Measurements from ENCODE around the gene MAB21L3.

The MAB21L3 gene

DNA sequence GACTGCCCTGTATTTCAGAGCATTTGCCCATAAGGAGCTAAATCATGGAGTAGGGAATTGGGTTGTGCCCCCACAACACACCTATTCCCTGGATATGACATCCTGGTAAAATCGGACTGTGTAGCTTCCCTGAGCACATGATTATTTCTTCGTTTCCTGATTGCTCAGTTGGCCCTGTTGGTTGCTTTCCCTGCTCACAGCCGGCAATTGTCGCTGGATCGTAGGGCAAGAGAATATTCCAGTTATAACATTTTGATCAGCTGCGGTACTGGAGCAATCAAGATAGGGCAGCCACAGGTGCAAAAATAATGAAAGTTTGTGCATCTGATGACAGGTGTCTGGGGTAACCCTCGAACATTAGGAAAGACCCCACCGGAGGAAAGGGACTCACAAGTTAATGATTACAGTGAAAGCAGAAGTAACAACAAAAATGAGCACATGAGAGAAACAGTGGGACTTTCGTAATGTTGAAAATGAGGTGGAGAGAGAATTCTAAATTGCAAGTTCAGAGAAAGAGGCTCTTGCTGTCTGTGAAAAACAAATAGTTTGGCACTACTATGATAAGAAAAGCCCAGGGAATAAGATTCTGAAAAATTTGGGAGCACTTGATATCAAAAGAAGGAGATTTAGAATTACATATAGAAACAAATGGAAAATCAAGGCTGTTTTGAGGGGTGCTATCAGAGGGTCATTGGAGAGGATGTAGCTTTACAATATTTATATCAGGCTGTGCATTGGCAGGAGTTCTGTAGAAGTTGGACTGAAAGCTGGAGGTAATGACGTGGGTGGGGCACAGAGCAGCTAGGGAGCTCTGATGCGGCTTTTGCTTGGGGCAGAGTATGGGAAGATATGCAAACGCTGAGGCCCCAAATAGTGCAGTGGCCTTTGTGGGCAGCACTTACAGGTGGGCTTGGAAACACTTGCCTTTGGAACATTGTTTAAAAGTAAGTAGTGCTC is at the start of gene MAB21L3:
TSS of gene MAB21L3 (plus strand) at position 833 of the 957 bp plus-strand sequence. CDS start 1,217 bp downstream, outside the sequence.
- no peak for DNase-seq

DNA sequence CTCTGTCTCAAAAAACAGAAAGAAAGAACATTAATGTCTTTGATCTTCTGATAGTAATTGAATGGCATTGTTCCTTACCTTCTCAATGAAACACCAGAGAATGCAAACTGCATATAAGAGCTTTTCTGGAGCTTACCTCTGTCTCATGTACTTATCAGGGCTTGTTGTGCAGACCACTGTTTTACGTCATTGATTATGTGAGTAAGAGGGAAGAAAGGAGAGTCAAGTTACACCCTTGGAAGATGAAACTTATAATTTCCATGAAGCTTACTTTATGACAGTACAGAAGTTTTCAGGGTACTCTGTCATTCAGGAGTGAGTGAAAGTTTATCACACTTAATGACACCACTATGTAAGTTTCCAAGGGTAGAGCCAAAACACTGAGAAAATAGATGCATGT is 49.0 kb upstream of the MAB21L3 start:
- DNase-seq = no peak

DNA sequence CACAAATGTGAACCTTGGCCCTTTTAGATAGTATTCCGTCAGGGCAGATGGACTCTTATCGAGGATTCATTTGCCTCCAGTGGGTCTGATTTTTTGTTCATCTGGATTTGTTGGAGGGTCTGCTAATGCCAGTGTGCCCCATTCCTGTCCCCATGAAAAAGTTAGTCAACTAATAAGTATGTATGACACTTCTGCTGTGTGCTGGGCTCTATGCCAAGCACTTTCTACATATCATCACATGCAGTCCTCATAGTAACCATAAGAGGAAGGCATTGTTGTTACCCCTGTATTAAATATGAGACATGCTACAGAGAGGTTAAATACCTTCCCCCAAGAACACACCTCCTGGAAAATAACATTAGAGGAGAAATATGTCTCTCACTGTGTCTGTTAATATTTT is 46.6 kb upstream of the MAB21L3 start:
- DNase-seq = no peak

DNA sequence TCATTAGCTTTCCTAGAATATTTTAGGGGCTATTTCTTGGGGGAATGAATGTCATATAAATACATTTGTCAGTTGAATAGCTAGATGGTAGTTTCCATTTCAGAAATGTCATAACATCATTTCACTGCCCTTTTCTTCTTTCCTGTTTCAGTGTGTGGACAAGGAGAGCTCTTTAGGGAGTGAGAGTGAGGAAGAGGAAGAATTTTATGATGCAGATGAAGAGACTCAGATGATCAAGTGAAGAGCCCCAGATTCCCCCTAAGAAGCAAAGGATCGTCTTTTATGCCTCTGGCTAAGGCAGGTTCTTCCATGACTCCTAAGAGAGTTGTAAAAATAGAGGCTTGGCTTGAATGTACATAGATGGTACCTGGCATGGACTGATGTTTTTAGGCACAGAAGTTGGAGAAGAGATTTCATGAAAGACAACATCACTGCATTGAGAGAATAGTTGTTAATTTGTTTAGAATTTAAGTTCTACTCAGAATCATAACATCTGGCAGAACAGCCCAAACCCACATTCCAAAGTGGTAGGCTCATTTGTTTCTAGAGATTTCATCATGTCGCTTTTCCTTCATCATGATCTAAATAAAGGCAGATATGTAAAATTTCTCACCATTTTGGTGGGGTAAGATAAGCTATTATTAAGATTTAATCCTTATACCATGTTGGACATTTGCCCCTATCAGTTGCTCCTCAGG is 44.2 kb upstream of the MAB21L3 start:
- no peak for DNase-seq

DNA sequence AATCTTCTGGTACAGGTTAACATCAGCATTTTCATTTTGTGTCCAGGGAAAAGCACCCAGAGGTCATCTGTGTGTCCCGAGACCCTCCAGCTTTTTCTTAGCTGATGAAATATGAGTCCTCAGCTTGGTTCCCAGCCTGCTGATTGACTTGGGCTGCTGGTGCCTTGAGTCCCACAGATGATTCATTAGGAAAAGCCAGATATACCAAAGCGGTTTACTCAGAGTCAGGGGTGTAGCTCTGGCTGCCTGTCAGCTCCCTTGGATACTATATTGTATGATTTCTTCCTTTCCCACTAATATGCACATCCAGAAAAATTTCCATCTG is 43.7 kb upstream of the MAB21L3 start:
- no peak for DNase-seq

DNA sequence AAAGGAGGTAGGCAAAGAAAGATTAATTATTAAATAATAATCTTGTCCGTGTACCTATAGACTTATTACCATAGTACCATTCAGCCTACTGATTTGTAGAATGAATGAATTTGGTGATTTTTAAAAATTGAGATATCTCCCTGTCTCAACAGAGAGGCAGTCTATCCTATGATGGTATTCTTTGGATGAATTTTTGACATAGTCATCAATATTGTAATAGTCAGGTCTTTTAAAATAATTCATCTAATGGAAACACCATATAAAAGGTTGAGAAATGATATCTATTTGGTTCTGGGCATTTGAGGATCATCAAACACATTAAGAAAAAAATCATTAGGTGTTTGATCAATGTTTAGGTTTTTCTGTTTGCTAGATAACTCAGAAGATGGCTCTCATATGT is 35.6 kb upstream of the MAB21L3 start:
- no peak for DNase-seq

DNA sequence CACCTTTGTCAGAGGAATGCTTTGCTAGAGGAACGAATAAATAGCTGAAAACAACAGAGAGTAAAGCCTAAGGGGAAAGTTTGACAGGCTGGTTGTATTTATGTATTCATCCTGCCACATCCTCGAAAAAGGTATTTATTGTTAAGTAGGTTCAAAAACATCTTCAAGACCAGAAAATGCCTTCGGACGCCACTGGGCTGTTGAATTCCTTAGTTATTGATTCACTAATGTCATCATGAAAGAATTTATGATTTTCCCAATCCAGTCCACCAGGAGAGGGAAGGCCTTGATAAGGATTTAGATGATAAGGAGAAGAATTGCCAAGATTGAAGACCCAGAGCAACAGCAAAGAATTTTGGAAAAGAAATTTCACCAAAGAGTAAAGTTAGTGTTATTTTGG is 35.2 kb upstream of the MAB21L3 start:
- DNase-seq = no peak

DNA sequence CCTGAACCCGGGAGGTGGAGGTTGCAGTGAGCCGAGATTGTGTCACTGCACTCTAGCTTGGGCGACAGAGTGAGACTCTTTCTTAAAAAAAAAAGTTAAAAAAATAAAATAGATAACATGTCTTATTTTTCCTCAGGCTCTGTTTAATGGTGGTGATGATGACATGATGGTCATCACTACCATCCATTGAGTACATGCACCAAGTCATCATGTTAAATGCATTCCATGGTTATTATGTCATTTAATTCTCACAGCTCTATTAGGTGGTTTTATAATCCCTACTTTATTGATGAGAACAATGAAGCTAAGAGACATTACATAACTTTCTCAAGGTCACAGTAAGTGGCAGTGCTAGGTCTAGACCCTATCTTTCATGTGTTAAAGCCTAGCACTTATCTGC is 34.4 kb upstream of the MAB21L3 start:
- DNase-seq = no peak

DNA sequence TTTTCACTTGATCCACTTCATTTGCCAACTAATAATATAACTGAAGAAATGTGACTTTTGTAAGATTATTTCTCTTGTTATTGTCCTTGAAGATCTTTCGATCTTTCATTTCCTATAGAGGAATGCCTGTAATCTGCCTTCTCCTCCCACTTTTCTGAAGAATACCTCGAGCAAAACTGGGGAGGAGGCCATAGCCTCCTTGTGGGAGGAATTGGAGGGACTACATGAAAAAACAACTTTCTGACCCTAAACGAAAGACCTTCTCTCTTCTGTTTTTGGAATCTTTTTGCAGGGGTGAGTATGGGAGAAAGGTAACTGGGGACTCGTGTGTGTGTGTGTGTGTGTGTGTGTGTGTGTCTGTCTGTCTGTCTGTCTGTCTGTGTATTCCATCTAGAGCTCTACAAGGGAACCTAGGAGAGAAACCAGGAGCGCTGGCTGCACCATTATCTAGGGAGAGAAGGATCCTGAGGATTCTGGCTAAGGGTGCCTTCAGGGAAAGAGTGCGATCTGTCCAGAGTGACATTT is 32.4 kb upstream of the MAB21L3 start:
- DNase-seq = no peak

DNA sequence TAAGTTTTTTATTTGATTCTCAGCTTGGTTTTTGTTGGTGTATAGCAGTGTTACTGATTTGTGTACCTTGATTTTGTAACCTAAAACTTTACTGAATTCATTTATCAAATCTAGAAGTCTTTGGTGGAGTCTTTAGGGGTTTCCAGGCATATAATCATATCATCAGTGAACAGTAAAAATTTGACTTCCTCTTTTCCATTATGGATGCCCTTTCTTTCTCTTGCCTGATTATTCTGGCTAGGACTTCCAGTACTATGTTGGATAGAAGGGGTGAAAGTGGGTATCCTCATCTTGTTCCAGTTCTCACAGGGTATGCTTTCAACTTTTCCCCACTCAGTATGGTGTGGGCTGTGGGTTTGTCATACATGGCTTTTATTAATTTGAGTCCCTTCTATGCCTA is 23.6 kb upstream of the MAB21L3 start:
- no peak for DNase-seq

DNA sequence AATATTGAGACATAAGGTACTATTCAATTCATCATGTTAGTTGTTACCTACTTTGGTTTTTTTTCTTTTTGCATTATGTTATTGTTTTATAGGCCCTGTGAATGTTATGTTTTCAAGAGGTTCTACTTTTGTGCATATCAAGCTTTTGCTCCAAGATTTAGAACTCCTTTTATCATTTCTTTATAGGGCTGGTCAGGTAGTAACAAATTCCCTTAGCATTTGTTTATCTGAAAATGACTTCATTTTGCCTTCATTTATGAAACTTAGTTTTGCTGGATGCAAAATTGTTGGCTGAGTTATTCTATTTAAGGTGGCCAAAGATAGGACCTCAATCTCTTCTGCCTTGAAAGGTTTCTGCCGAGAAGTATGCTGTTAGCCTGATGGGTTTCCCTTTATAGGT is 21.3 kb upstream of the MAB21L3 start:
- no peak for DNase-seq

DNA sequence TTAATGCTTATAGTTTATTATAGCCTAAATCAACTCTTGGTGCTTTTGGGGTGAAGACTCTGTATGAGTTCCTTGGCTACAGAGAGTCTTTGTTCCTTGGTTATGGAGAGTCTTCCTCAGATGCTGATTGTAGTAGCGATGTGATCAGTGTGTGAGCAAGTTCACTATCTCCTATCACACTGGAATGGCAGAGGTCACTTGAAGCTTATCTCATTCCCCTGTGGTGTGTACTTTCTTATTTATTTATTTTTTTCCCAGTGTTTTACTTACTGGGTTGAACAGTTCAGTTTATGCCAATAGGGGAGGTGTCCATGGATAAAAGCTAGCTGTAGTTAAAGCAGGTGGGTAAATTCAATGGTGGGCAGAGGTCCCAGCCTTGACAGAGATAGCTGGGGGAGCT is 20.1 kb upstream of the MAB21L3 start:
- DNase-seq = no peak

DNA sequence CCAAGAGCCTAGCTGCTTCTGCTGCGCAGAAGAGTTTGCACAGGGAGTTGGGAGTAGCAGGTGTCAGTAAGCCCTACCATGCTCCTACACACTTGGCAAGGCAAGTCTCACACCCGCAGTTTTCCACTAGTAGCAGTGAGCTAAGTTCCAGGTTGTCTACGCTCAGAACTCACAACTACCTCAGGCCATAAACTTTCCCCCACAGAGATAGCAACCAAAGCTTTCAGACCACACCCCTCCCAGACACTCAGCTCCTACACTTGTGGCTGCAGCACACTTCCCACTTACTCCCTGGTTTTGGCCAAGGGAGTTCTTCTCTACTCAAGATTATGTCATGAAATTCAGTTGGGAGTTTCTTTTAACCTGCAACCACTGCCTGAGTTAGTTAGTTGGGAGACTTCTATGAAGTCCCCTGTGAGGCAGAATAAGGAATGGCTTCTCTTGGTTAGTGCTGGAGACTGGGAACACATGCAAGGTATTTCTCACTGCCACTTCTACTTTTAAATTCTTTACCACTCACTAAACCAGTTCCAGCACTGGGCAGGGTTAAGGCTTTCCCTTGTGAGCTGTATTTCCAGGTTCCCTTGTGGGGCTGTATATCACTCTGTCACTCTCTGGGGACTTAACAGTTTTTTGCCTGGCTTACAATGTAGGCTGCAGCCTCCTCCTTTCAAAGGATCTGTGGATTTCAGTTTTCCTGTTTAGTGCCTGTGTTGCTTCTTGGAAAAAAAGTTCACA is 18.3 kb upstream of the MAB21L3 start:
- no peak for DNase-seq

DNA sequence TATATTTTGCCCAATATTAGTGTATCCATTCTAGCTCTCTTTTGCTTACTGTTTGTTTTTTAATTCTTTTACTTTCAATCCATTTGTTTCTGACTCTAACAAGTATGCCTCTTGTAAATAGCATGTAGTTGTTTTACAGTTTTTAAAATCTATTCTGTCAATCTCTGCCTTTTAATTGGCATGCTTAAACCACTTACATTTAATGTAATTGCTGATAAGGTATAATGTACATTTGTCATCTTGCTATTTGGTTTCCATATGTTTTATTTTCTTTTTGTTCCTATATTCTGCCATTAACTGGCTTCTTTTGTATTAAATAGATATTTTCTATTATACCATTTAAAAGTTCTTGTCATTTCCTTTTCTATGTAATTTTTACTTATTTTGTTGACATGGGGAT is 16.2 kb upstream of the MAB21L3 start:
- no peak for DNase-seq

DNA sequence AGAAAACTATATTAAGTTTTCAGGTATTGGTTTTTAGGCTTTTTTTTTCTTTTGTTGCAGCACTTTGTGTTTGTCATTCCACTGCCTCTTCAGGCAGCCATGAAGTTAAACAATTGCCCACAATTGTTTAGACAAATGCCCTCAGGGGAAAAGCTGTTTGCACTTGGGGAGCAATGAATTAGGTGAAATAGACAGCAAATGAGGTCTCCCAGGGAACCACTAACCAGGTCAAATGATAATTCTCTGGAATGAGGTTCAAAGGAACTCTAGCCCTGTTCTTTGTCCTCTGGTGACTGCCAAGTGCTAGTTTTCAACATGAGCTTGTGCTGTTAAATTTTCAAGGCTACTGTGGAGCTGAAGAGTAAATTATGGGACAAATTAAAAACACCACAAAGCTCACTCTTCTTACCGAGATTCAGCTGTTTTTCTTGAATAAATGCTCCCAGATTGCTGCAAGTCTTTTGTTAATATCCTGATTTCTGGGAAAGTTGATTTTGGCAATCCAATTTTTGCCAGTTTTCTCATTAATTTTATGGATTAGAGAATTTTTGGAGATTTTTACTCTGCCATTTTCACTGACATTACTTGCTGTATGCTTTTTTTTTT is 15.1 kb upstream of the MAB21L3 start:
- no peak for DNase-seq

DNA sequence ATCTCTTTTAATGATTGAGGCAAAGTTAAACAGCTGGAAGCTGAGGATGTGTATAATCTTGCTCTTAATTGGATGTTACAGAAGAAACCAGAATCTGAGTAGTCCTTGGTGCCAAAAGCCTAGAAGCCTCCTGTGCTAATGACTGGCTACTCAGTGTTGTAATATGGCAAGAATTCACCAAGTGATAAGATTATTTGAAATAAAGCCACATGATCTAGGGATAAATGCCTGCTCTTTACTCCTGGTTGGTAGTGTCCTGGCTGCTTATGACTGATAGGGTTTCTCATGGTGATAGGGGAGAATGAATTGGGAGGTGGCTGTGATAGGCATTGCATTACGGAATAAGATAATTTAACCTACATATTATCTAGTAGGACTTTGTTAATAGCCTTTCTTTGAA is 13.6 kb upstream of the MAB21L3 start:
- no peak for DNase-seq

DNA sequence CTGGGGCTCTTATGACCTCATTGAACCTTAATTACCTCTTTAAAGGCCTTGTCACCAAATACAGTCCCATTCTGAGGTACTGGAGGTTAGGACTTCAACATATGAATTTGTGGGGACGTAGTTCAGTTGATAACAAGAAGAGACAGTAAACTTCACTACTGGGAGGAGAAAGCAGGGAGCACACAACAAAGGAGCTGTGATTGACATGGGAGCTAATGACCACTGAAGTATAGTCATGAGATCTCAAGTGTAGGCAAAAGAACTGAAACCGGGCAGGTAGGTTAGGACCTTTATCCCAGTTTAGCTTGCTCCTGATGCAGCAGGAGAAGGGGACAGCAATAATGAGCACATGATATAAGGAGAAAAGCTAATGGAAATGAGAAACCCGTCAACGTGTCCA is 11.8 kb upstream of the MAB21L3 start:
- no peak for DNase-seq

DNA sequence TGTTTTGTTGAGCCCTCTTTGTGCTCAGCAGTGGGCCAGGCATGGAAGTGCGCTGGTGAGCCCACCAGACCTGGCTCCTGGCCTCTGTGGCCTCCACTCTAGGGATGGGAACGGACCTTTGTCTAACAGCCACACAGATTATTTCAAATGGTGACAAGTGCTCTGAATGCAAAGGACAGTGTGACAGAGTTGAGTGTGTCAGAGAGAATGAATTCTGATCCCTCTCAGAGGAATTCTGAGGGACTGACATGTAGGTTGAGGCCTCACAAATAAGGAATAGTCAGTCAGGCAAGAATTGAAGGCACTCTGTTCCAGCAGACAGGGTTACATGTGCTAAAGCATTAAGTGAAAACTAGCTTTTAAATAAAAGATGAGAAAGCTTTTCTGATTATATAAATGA is 11.3 kb upstream of the MAB21L3 start:
- DNase-seq = no peak

DNA sequence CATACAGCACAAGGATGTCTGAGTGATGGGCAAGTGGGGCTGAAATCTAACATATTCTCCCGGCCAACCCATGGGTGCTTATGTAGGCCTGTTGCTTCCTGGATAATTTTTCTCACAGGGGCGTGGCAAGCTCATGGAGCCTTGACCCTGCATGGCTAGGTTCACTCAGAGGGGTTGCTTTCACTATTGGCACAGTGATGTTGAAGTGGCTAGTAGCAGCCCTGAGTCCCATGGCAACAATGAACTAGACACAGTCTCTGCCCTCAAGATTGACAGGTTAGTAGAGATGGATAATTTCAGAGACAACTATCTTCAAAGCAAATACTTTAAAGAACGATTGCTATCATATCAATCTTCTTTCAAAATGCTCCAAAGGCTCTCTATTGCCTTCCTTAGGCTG is 6.5 kb upstream of the MAB21L3 start:
- no peak for DNase-seq

DNA sequence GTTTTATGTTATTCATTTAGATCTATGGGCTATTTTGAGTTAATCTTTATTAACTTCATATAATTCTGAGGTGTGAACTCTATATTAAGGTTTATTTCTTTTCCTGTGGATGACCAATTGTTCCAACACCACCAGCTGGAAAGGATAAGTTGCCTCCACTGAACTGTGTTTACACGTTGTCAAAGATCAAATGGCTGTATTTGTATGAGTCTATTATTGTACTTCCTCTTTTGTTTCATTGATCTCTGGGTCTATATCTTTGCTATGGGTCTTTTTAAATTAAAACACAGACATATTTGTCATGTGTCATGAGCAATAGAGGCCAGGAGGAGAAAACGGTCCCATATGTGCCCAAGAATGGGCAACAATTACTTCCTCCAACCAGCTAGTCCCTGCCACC is 5.2 kb upstream of the MAB21L3 start:
- no peak for DNase-seq

DNA sequence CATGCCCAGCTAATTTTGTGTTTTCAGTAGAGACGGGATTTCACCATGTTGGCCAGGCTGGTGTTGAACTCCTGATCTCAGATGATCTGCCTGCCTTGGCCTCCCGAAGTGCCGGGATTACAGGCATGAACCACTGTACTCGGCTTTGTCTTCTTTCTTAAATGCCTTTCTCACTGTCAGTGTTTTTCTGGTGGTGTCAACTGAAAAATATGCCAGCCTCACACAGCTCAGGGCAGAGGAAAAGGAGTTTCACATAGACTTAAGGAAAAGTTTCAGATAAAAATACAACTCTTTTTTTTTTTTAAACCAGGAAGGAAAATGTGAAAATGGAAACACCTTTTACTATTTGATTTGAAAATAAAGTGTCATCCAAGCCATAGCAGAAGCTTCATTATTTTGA is 4.6 kb upstream of the MAB21L3 start:
- no peak for DNase-seq

DNA sequence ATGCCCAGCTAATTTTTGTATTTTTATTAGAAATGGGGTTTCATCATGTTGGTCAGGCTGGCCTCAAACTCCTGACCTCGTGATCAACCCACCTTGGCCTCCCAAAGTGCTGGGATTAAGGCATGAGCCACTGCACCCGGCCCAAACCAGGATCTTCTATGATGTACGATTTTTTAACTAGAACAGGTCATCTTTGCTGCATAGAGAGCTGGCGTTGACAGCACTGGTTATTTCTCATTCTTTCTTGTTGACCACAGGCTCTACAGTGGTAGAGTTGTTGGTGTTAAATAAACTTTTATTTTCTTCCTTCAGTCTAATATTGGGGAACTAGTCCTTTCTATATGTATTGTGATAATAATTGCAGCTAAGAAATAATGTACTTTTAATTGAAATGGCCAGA is 3.8 kb upstream of the MAB21L3 start:
- DNase-seq = no peak

DNA sequence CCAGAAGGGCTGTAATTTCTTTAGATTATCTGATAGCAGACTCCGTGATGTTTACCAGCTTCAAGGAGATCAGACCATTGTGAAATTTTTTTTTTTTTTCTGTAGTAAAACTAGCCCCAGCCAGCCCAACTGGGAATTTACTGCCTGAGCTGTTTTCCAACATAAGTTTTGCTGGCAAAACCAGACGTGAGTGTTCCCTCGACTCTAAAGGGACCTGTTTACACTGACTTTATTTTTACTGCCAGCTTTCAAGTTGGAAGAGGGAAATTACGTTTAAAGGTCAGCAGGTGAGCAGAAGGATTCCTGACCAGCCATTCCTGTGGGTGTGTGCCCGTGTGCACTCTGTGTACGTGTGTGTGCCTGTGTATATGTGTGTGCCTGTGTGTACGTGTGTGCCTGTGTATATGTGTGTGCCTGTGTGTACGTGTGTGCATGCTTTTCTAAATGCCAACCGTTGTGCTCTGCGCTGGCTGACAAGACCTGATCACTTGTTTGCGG is 374 bp downstream of the MAB21L3 start:
- no peak for DNase-seq

All from CD4-positive, alpha-beta T cell treated with Interleukin-6 for 4 hours (primary cell).